ENCODE results near the gene MPP3. TPM values are rescaled to one million over a fixed set of nuclear protein-coding genes. Genes with fewer than 3 reads are reported as not detected.

The MPP3 gene
- total RNA-seq, 1 experiment from 2014 or later = 6.9 TPM

GRCh38 chr17:43868226-43868994 is 35.5 kb upstream of the MPP3 start:
- H2BK5ac ChIP-seq (ENCODE audit: insufficient read length, low read length) = no peak overlapping the region
- no peak overlapping the region for H3K4ac ChIP-seq (ENCODE audit: low read depth, low read length)
- H3K27ac Mint-ChIP-seq = no peak overlapping the region
- no peak overlapping the region for H4K8ac ChIP-seq (replicated peaks; ENCODE audit: insufficient read length, low read depth, low read length)
- H3K9ac ChIP-seq (ENCODE audit: extremely low read depth, insufficient read length, low read length) = no peak overlapping the region
- H3K79me2 ChIP-seq (ENCODE audit: insufficient read depth, low read length) = no peaks in the 10 kb centered on the region
- H3K23ac ChIP-seq (ENCODE audit: insufficient read length, low read depth, low read length) = no peak overlapping the region
- no peaks in the 10 kb centered on the region for H3K4me1 ChIP-seq (ENCODE audit: insufficient read depth, low read length)
- H3K79me1 ChIP-seq (ENCODE audit: insufficient read depth, low read depth, low read length, poor library complexity, severe bottlenecking) = no peaks in the 10 kb centered on the region
- no peak for DNase-seq
- H3K4me2 ChIP-seq (ENCODE audit: insufficient read depth, insufficient read length, low read length) = no peak overlapping the region
- H2AFZ ChIP-seq (ENCODE audit: low read length) = no peak overlapping the region
- H3T11ph ChIP-seq (ENCODE audit: low read length) = no peak overlapping the region
- H2AK5ac ChIP-seq (ENCODE audit: insufficient read length, low read length) = no peak overlapping the region
- no CpG with 5 or more reads among the region's 10 CpGs for WGBS (ENCODE audit: extremely low coverage, insufficient read length, low lambda C conversion rate)
- peaks cover 23% of the 10 kb centered on the region for H3K27me3 Mint-ChIP-seq (ENCODE audit: low read depth)
- no peak overlapping the region for H2BK12ac ChIP-seq (ENCODE audit: insufficient read length, low read depth, low read length)
- H3K9me3 ChIP-seq (ENCODE audit: control insufficient read depth, low read depth, low read length) = no peaks in the 10 kb centered on the region
- no peaks in the 10 kb centered on the region for H3K36me3 Mint-ChIP-seq (ENCODE audit: insufficient read depth in 1 of 3, low read depth in 3 of 3)
- H4K20me1 ChIP-seq (ENCODE audit: control insufficient read depth, insufficient read depth, insufficient read length) = no peaks in the 10 kb centered on the region
- no peak overlapping the region for H3K18ac ChIP-seq (ENCODE audit: insufficient read length, low read depth, low read length)
- no peaks in the 10 kb centered on the region for H3K9me3 Mint-ChIP-seq
- no peak overlapping the region for H2BK20ac ChIP-seq (ENCODE audit: low read depth, low read length, poor library complexity, severe bottlenecking)
- no peak overlapping the region for H3K27ac ChIP-seq (ENCODE audit: insufficient read length, low read depth, low read length)
- no peaks in the 10 kb centered on the region for H3K23me2 ChIP-seq (ENCODE audit: insufficient read length, low read depth, low read length, poor library complexity, severe bottlenecking)
- no peak for TF ChIP-seq CTCF (conservative IDR thresholded peaks at IDR 0.05)
- H4K91ac ChIP-seq (ENCODE audit: insufficient read length, low read depth, low read length) = no peak overlapping the region
- H3K56ac ChIP-seq (ENCODE audit: insufficient read length, low read depth, low read length) = no peak overlapping the region
- H3K4me1 Mint-ChIP-seq = peaks cover 0 to 9% of the 10 kb centered on the region in 2 experiments; a peak in 2 of 4 replicates
- H4K5ac ChIP-seq (ENCODE audit: insufficient read length, low read depth, low read length) = no peak overlapping the region
- H2BK15ac ChIP-seq (ENCODE audit: low read depth, low read length) = no peak overlapping the region
- H3K14ac ChIP-seq (ENCODE audit: insufficient read depth, low read length) = no peak overlapping the region
- H2BK120ac ChIP-seq (ENCODE audit: low read depth, low read length, poor library complexity, severe bottlenecking) = no peak overlapping the region
- no peak overlapping the region for H3K4me3 Mint-ChIP-seq
- H3K27me3 ChIP-seq (ENCODE audit: insufficient read depth, low read length) = no peaks in the 10 kb centered on the region

Measured in H9 (cell line).